Measurements from ENCODE around the gene SP140L.
A peak's percentile ranks its signal among the peaks of the same experiment; 100 is the strongest.

DNA sequence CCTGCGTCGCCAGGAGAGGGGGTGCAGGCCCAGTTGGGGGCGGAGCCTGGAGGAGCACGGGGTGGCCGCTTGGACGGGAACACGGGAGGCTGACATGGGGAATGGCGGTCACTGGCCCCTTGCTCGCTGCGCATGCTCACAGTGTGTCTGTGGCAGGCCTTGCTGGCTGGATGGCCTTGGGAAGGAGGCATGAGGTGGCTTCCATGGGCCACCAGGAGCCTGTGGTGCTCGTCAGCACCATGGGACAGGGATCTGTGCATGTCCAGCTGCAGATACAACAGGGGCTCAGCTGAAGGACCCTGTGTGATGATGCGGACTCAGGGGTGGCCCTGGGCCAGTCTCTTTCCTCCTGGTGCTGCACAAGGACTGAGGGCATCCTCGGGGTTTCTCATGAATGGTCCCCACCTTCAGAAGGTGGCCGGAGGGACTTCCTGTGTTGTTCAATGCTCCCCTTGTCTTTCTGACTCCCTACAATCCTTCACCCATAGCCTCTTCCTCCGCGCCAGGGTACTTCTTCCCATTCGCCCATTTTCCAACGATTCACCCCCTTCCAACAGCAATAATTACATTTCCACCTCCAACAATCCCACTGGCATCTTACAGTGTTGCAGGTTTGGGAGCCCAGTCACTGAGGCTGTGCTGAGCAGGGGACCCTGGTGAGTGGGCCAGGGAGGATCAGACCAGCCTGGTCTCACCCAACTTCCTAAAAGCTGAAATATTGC, 3.4 kb upstream of the SP140L start:
- TF ChIP-seq POLR2AphosphoS5 (IDR thresholded peaks at IDR 0.05; ENCODE audit: low read depth, low read length): 0 out of 2 replicates have a peak, but pooled peaks have one; percentile 25
- TF ChIP-seq POLR2A (IDR thresholded peaks at IDR 0.05; ENCODE audit: low read depth, low read length): no peak
- TF ChIP-seq TAF1 (IDR thresholded peaks at IDR 0.05; ENCODE audit: borderline replicate concordance, low read depth, low read length): no peak

Measured in GM12892 (cell line).